Erythroblast (primary cell): ENCODE results near the gene HDAC4.

Experiments used
- GATA1 ChIP-seq: IDR thresholded peaks from 2 replicates; pipeline ENCODE4 v1.6.1; 2011; ENCODE audit warnings: low read depth, mild to moderate bottlenecking, control low read depth, low read length, moderate library complexity
- POLR2A ChIP-seq: IDR thresholded peaks from 2 replicates; pipeline ENCODE4 v1.6.1; 2011; ENCODE audit warnings: mild to moderate bottlenecking, low read length

GRCh38 chr2:239014458-239015217 lies 386.2 kb downstream of the HDAC4 start:
- TF ChIP-seq POLR2A: no peak
- no peak for TF ChIP-seq GATA1
